Fibroblast of skin of right quadriceps (primary cell): ENCODE measurements around the gene STX3.
"Not testable (repeated sequence)": the region's sequence is repeated elsewhere in the genome, so short reads cannot be mapped to it uniquely, and the experiment has no call there.

ENCODE experiments used
- DNase-seq: peaks from one replicate; pipeline ENCODE4 v3.0.0-alpha.2; 2013

STX3 gene

DNA sequence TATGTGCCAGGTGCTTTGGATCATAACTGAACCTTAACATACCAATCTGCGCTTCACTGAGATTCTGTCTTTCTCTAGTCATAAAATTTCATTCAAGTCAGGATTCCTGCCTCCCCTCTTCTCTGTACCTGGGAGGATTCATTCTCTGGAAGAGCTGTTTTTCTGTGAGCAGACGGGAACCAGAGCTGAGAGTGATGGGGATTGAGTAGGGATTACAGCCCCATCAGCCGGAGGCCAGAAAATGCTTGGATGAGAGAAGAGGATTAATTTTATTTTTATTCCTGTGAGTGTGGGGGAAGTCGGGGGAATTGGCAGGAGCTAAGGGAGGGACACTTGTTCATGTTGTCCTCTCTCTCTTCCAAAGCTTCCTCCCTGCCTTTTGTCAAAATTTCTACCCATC lies 4.7 kb downstream of the STX3 start:
- DNase-seq = no peak

DNA sequence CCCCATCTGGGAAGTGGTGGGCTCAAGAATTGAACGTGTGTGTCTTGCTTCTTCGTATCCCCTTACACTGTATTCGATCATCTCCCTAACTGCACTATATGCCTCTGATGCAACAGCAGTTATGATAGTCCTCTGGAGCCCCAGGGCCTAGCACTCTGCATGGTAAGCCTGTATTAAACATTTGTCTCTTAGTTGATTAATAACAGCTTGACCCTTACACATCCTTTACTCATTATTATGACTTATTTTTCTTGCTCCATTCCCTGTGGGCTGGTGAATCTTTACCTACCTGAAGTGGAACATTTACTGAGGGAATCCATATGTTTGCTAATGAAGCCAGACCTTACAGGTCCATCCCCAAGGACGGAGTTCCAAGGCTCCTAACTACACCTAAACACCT lies 5.6 kb downstream of the STX3 start:
- no peak for DNase-seq

- DNase-seq = no peak
Measured at GRCh38 chr11:59761993-59762392, 6.8 kb downstream of the STX3 start.

DNA sequence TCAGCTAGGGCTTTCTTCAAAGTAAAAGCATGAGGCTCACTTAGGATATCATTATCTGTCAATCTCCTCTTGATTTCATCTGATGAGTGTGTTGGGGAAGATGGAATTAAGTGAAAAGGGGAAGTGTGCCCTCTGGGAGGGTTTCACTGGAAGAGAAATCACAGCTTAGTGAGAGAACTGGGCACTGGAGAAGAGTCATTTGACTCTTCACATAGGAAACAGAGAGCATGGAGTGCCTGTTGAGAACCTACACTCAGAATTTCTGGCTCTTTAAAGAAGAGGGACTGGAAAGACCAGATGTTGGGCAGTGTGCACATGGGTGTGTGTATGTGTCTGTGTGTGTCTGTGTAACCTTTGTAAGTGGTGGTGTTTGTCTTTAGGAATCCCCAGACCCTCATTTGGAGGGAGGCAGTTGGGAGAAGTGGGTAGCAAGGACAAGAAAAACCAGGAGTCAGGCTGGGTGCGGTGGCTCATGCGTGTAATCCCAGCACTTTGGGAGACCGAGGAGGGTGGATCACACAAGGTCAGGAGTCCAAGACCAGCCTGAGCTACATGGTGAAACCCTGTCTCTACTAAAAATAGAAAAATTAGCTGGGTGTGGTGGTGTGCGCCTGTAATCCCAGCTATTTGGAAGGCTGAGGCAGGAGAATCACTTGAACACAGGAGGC lies 10.0 kb downstream of the STX3 start:
- no peak for DNase-seq

DNA sequence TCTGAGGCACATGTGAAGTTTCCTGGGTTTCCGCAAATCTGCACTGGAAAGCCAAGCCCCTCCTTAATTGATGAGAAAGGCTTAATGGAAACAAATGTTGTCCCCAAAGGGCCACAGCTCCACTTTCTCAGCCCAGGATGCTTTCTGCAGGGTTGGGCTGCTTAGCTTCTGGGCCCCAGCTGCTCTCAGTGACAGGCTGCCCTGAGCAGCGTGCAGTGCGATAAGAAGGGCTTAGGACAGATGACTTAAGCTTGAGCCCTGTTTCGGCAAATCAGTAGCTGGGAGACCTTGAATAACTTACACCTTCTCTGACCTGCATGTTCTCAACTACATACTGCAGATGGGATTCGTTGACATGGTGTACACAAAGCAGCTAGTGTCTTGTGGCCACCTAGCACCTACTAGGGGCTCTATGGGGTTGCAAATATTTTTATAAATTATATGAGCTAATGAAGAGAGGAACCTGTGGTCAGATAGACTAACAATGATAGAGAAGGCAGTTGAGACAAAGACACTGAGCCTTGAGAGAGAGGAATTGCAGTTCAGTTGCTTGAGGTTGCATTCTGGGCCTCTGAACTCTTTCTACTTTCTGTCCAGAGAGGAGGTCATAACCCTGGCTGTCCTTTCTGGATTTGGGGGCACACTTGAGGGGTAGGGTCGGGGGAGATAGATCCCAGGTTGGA lies 11.5 kb downstream of the STX3 start:
- DNase-seq = no peak

DNA sequence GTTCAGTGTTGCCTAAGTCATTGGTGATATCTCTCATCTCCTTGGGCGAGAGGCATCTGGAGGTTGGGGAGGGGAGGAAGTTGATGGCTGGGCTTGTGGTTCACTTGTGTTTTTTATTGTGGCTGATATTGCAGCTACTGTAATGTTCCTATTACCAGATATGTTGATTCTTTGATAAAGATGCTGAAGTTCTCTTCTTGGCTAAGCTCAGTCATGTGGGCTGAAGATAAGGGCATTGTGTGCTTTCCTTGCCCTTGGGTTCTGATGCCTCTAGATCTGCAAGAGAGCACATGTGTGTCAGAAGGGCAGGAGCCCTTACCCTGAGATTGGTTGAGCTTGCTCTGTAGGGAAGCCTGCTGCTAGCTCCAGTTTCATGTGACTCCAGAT lies 12.0 kb downstream of the STX3 start:
- no peak for DNase-seq

GRCh38 chr11:59769111-59769510 lies 13.9 kb downstream of the STX3 start:
- DNase-seq = no peak

DNA sequence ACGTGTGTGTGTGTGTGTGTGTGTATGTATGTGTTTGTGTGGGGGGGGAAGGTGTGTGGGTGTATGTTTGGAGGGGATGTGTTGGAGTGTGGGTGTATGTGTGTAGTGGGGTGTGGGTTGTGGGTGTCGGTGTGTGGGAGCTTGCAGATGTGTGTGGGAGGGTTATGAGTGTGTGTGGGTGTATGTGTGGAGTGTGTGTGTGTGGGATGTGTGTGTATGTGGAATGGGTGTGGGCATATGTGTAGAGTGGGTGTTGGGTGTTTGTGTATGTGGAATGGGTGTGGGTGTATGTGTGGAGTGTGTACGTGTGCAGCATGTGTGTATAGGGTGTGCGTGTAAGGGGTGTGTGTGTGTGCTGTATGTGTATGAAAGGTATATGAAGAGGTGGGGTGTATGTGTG lies 14.7 kb downstream of the STX3 start:
- DNase-seq = no peak

GRCh38 chr11:59770319-59770718 lies 15.1 kb downstream of the STX3 start:
- no peak for DNase-seq

DNA sequence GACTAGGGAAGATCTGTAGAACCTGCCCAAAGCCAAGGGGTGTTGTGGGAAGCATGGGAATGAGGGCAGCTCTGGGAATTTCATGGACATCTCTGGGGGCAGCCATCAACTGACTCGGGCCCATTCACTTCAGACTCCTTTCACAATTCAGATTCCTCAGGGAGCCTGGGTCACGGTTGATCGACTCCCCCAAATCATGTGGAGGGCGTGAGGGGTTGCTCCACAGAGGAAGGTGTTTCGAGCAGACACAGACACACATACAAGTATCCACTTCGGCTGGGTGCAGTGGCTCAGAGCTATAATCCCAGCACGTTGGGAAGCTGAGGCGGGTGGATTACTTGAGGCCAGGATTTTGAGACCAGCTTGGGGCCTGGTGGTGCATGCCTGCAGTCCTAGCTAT lies 15.7 kb downstream of the STX3 start:
- DNase-seq = no peak

- DNase-seq = no peak
Measured at GRCh38 chr11:59771605-59772004, 16.4 kb downstream of the STX3 start.

GRCh38 chr11:59773083-59773440 lies 17.9 kb downstream of the STX3 start:
- DNase-seq = no peak

- peak; percentile 37 for DNase-seq
Measured at GRCh38 chr11:59776210-59777066, 21.3 kb downstream of the STX3 start.

GRCh38 chr11:59777104-59777503 lies 21.9 kb downstream of the STX3 start:
- no peak for DNase-seq

DNA sequence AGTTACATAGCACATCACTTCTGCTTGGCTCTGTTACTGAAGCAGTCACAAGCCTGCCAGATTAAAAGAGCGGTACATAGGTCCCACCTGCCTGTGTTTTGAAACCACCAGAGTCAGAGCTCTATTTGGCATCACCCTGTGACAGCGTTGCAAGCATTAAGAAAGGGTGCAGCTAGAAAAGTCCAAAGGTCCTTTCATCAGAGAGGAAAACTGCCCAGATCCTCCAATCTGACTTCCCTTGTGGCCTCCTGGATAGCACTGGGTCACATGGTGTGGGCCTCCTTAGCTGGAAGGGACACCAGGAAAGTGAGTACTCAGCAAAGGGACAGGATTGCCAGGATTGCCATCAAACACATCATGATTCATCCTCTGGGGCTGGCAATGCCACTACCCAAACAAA lies 22.9 kb downstream of the STX3 start:
- DNase-seq = no peak

DNA sequence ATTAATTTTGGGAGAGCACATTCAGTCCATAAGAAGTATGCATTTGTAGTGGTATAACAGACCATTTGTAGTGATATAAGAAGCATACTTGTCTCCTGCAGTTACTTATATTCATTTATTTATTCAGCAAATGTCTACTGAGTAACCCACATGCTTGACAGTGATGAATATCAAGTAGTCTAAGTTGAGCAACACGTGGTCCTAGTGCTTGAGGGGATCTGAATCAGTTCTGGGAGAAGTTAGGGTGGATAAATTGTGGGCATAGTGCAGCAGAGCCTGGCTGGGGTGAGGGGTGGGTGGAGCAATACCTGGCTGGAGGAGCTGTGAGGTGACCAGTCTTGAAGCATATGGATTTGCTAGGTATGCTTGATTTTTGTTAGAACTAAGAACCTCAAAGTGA lies 24.3 kb downstream of the STX3 start:
- no peak for DNase-seq

DNA sequence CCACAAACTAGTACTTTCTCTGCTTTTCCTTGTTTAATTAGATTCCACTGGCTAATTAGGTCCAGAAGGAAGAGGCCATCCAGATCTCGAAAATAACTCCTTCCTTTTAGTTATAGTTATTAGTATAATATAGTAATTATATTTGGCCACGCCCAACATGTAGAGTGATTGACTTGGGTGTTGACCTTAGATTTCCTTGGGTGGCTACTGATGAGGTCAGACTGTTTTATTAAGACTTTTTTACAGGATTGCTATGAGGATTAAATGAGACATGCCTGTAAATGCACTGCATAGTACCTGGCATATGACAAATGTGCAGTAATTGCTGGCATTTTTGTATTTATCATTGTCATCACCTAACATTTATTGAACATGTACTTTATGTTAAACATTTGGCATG lies 26.9 kb downstream of the STX3 start:
- no peak for DNase-seq

DNA sequence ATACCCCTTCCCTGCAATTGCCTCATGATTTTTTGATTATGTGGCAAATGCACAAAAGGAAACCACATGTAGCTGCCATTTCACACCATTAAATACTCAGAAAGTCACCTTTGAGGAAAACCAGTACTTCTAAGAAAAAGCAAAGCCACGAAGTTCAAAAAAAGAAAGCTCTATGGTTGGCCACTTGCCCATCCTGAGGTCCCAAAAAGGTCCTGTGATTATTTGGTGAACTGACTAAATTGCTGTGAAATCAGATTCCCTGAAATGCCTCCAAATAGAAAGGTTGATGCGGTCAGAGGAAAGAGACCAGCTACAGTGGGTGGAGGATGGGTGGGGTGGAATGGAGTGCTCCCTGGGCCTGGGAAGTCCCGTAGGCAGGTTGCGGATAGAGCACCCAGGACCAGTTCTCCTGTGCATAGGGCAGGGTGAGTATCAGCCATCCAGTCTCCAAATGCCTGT lies 28.5 kb downstream of the STX3 start:
- DNase-seq = no peak

- DNase-seq = not testable (repeated sequence)
Measured at GRCh38 chr11:59784441-59784840, 29.3 kb downstream of the STX3 start.

DNA sequence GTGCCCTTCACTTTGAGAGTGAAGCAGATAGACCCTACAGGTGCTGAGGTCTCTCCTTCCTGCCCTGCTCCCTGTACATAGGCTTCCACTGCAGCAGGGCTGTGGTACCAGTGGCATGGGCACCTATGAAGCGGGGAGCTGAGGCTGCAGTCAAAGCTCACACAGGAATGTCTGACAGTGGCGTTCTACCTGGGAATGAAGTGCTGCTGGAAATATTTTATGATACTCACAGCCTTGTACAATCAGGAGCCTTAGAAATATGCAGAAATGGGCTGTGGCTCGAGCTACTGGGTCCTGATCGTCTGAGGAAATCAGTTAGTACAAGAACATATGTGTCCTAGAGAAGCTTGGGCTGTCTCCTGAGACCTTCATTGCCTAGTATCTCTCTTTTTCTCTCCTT lies 30.6 kb downstream of the STX3 start:
- DNase-seq = no peak

DNA sequence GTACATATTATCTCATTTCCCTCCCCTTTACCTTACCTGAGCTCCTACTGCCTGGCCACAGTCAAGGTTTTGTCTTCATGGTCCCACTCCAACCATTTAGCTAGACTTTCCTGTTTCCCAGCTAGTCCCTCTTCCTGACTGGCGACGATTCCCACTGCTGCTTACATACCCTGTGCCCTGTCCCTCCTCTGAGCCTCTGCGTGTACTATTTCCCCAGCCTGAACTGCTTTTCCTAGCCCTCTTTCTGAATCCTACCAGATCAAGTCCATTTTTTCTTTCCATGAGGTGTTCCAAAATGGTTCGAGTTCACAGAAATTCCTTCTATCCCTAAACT lies 32.0 kb downstream of the STX3 start:
- no peak for DNase-seq

GRCh38 chr11:59787816-59788215 lies 32.6 kb downstream of the STX3 start:
- DNase-seq = peak; percentile 54

GRCh38 chr11:59791639-59792038 lies 36.5 kb downstream of the STX3 start:
- no peak for DNase-seq

DNA sequence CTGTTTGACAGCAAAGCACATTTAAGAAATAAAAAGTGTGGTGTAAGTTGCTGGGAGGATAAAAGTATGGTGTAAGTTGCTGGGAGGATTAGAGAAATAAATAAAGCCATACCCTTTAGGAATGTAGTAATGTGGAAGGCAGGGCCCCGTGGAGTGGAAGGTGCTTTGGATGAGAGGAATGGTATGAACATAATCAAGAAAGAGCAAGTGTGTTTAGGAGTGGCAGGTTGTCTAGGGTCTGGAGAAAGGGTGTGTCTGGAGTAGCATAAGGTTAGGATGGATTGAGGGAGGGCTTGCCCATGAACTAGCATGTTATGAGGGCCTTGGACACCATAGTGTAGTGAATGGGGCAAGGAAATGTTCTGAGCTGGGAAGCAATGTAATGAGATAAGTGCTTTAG lies 37.3 kb downstream of the STX3 start:
- DNase-seq = no peak
